Mesendoderm (in vitro differentiated cells): ENCODE measurements around the gene SKP1. TPM values are rescaled to one million over a fixed set of nuclear protein-coding genes. Genes with fewer than 3 reads are reported as not detected.

Experiments
- DNase-seq: peaks from one replicate; pipeline ENCODE4 v3.0.0; 2013
- H2AK5ac ChIP-seq: 2 replicates; pipeline ENCODE4 v1.6.1; 2013; ENCODE audit warnings: low read length, inconsistent platforms
- H2BK120ac ChIP-seq: 2 replicates; pipeline ENCODE4 v1.6.1; 2013; ENCODE audit warnings: low read depth, mild to moderate bottlenecking, low read length, moderate library complexity, mixed read lengths
- H2BK15ac ChIP-seq: replicated peaks from 2 replicates; pipeline ENCODE4 v1.6.1; 2013; ENCODE audit warnings: low read depth, mild to moderate bottlenecking, moderate library complexity
- H2BK5ac ChIP-seq: 2 replicates; pipeline ENCODE4 v1.6.1; 2013; ENCODE audit warnings: low read length, inconsistent platforms
- H3K18ac ChIP-seq: 2 replicates; pipeline ENCODE4 v1.6.1; 2013; ENCODE audit warnings: mild to moderate bottlenecking, low read length, mixed read lengths
- H3K23ac ChIP-seq: one replicate; pipeline ENCODE4 v1.6.1; 2013; ENCODE audit warnings: low read length
- H3K27ac ChIP-seq: 2 replicates; pipeline ENCODE4 v1.5.1; 2013; ENCODE audit warnings: low read depth, mild to moderate bottlenecking, inconsistent platforms, low read length, moderate library complexity
- H3K27me3 ChIP-seq: 2 replicates; pipeline ENCODE4 v1.6.1; 2013; ENCODE audit warnings: low read length, control low read depth, mild to moderate bottlenecking, inconsistent platforms; ENCODE audit not compliant: insufficient read depth, poor library complexity
- H3K36me3 ChIP-seq: 2 replicates; pipeline ENCODE4 v1.6.1; 2013; ENCODE audit warnings: low read length, inconsistent platforms; ENCODE audit not compliant: control insufficient read depth, insufficient read depth
- H3K4ac ChIP-seq: one replicate; pipeline ENCODE4 v1.6.1; 2013; ENCODE audit warnings: low read depth, mild to moderate bottlenecking, low read length, moderate library complexity
- H3K4me1 ChIP-seq: 2 replicates; pipeline ENCODE4 v1.6.1; 2013; ENCODE audit warnings: low read depth, low read length, inconsistent platforms; ENCODE audit not compliant: control insufficient read depth
- H3K4me2 ChIP-seq: 2 replicates; pipeline ENCODE4 v1.6.1; 2013; ENCODE audit warnings: low read length
- H3K4me3 ChIP-seq: 2 replicates; pipeline ENCODE4 v1.5.1; 2013; ENCODE audit warnings: mild to moderate bottlenecking, low read length
- H3K56ac ChIP-seq: one replicate; pipeline ENCODE4 v1.6.1; 2013; ENCODE audit warnings: low read length
- H3K79me1 ChIP-seq: 2 replicates; pipeline ENCODE4 v1.6.1; 2013; ENCODE audit warnings: low read length, inconsistent platforms
- H3K79me2 ChIP-seq: 2 replicates; pipeline ENCODE4 v1.6.1; 2013; ENCODE audit warnings: mild to moderate bottlenecking, low read length; ENCODE audit not compliant: control insufficient read depth, insufficient read depth
- H3K9ac ChIP-seq: 2 replicates; pipeline ENCODE4 v1.6.1; 2013; ENCODE audit warnings: low read length, inconsistent platforms
- H4K5ac ChIP-seq: one replicate; pipeline ENCODE4 v1.6.1; 2013; ENCODE audit warnings: low read length
- H4K8ac ChIP-seq: one replicate; pipeline ENCODE4 v1.6.1; 2013; ENCODE audit warnings: low read depth, mild to moderate bottlenecking, control low read depth, low read length, moderate library complexity
- WGBS: extraction: QIAGEN DNeasy Blood & Tissue Kit; methylation state at CpG from one replicate; pipeline ENCODE4 v1.1.7; 2013; ENCODE audit warnings: low lambda C conversion rate, missing lambda C conversion rate; ENCODE audit not compliant: insufficient coverage; ENCODE audit errors: extremely low coverage; 5-methylcytosine and 5-hydroxymethylcytosine counted together
- polyA plus RNA-seq, 2 experiments: library from polyadenylated mRNA; stranded (reverse); fragments of 200-250 nt; gene quantifications; one replicate each; pipeline ENCODE4 v1.2.3, GENCODE V29; 2013

Gene SKP1
- polyA plus RNA-seq (2013, experiment 1 of 2) = 654 TPM
- polyA plus RNA-seq (2013, experiment 2 of 2) = 649 TPM

- Histone ChIP-seq H3K4me3 (peak within 1 kb of the TSS; percentile 91), H3K27ac (peak within 1 kb of the TSS; percentile 97), H3K79me1 (peaks cover 6% of the 10 kb centered on the region), H3K23ac (peak within 1 kb of the TSS; percentile 11), H3K18ac (peak within 1 kb of the TSS; percentile 76), H2BK5ac (no peak within 1 kb of the TSS), H3K27me3 (no peaks in the 10 kb centered on the region), H3K9ac (peak within 1 kb of the TSS; percentile 96), H4K8ac (no peak within 1 kb of the TSS), H2BK120ac (no peak within 1 kb of the TSS), H2BK15ac (no peak within 1 kb of the TSS), H3K56ac (peak within 1 kb of the TSS; percentile 99), H3K4me1 (peaks cover 3% of the 10 kb centered on the region), H4K5ac (peak within 1 kb of the TSS; percentile 100), H3K36me3 (peaks cover 3% of the 10 kb centered on the region), H3K4ac (peak within 1 kb of the TSS; percentile 89), H3K4me2 (peak within 1 kb of the TSS; percentile 88), H2AK5ac (peak within 1 kb of the TSS; percentile 98), H3K79me2 (peaks cover 37% of the 10 kb centered on the region)
- DNase-seq = peak; percentile 88
- no CpG with 5 or more reads among the region's 92 CpGs for WGBS
Measured at GRCh38 chr5:134176511-134177368, at the start of gene SKP1. TSS of gene SKP1 (minus strand) at chr5:134176950. CDS start at chr5:134174022, 2,928 bp downstream.

- no CpG with 5 or more reads among the region's 73 CpGs for WGBS
- Histone ChIP-seq H3K36me3 (no peaks in the 10 kb centered on the region), H2AK5ac (peak within 1 kb of the TSS; percentile 60), H3K27ac (peak within 1 kb of the TSS; percentile 87), H3K4me1 (peaks cover 4% of the 10 kb centered on the region), H2BK5ac (peak within 1 kb of the TSS; percentile 98), H2BK120ac (peak within 1 kb of the TSS; percentile 16), H4K5ac (no peak within 1 kb of the TSS), H3K27me3 (no peaks in the 10 kb centered on the region), H2BK15ac (no peak within 1 kb of the TSS), H3K4me3 (peak within 1 kb of the TSS; percentile 97), H3K79me2 (peaks cover 46% of the 10 kb centered on the region), H3K4ac (peak within 1 kb of the TSS; percentile 97), H3K18ac (peak within 1 kb of the TSS; percentile 81), H3K4me2 (peak within 1 kb of the TSS; percentile 82), H3K9ac (peak within 1 kb of the TSS; percentile 99), H3K79me1 (peaks cover 4% of the 10 kb centered on the region), H3K56ac (peak within 1 kb of the TSS; percentile 100), H4K8ac (peak within 1 kb of the TSS; percentile 5), H3K23ac (peak within 1 kb of the TSS; percentile 95)
- peak; percentile 98 for DNase-seq
Measured at GRCh38 chr5:134225780-134226440, 49.2 kb upstream of the SKP1 start, which contains the start of gene PPP2CA. TSS of gene PPP2CA (minus strand) at chr5:134226073. CDS start at chr5:134225861, 212 bp downstream.

GRCh38 chr5:134224888-134225779 lies 48.4 kb upstream of the SKP1 start:
- Histone ChIP-seq H3K4me2 (peak overlapping the region; percentile 33), H3K56ac (peak overlapping the region; percentile 100), H3K27me3 (no peaks in the 10 kb centered on the region), H2AK5ac (peak overlapping the region; percentile 60), H2BK120ac (peak overlapping the region; percentile 16), H3K18ac (peak overlapping the region; percentile 81), H4K8ac (peak overlapping the region; percentile 5), H3K9ac (peak overlapping the region; percentile 99), H3K79me1 (peaks cover 4% of the 10 kb centered on the region), H3K4ac (peak overlapping the region; percentile 97), H2BK5ac (peak overlapping the region; percentile 98), H3K4me1 (peaks cover 4% of the 10 kb centered on the region), H2BK15ac (no peak overlapping the region), H3K27ac (peak overlapping the region; percentile 87), H3K4me3 (peak overlapping the region; percentile 97), H3K79me2 (peaks cover 54% of the 10 kb centered on the region), H4K5ac (no peak overlapping the region), H3K23ac (peak overlapping the region; percentile 95), H3K36me3 (peaks cover 3% of the 10 kb centered on the region)
- WGBS = no CpG with 5 or more reads among the region's 49 CpGs
- peak; percentile 89 for DNase-seq

GRCh38 chr5:134223406-134224248 lies 46.9 kb upstream of the SKP1 start:
- Histone ChIP-seq H4K5ac (no peak overlapping the region), H3K27ac (no peak overlapping the region), H3K4me1 (peaks cover 4% of the 10 kb centered on the region), H2BK120ac (no peak overlapping the region), H3K23ac (no peak overlapping the region), H4K8ac (no peak overlapping the region), H3K27me3 (no peaks in the 10 kb centered on the region), H3K4ac (no peak overlapping the region), H3K18ac (no peak overlapping the region), H3K4me2 (peak overlapping the region; percentile 41), H3K79me2 (peaks cover 69% of the 10 kb centered on the region), H3K4me3 (no peak overlapping the region), H3K9ac (peak overlapping the region; percentile 99), H3K56ac (no peak overlapping the region), H3K36me3 (peaks cover 3% of the 10 kb centered on the region), H2BK15ac (no peak overlapping the region), H2BK5ac (no peak overlapping the region), H2AK5ac (no peak overlapping the region), H3K79me1 (peaks cover 4% of the 10 kb centered on the region)
- 100% methylated on average over 1 of the region's 9 CpGs for WGBS
- no peak for DNase-seq
